ENCODE data around the gene GXYLT1.

DNA sequence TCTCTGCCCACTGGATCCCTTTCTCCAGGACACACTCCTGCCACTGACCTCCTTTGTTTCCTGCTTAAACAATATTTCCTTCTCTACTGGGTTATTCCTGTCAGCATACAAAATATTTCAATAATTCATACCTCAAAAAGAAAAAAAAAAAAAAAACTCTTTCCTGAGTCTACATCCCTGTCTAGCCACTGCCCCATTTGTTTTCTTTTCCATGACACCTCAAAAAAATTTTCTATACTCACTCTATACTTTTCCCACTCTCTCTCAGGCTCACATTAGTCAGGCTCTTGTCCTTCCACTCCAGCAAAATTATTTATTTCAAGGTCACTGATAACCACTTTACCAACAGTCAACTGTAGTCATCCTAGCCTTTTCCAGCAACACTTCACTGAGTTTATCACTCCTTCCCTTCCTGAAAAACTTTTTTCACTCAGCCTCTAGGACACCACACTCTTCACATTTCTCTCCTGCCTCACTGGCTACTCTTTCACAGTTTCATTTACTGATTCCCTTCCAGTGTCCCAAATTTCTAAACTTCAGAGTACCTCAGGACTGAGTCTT is 29.4 kb upstream of the GXYLT1 start:
- TF ChIP-seq, protein P1, sequence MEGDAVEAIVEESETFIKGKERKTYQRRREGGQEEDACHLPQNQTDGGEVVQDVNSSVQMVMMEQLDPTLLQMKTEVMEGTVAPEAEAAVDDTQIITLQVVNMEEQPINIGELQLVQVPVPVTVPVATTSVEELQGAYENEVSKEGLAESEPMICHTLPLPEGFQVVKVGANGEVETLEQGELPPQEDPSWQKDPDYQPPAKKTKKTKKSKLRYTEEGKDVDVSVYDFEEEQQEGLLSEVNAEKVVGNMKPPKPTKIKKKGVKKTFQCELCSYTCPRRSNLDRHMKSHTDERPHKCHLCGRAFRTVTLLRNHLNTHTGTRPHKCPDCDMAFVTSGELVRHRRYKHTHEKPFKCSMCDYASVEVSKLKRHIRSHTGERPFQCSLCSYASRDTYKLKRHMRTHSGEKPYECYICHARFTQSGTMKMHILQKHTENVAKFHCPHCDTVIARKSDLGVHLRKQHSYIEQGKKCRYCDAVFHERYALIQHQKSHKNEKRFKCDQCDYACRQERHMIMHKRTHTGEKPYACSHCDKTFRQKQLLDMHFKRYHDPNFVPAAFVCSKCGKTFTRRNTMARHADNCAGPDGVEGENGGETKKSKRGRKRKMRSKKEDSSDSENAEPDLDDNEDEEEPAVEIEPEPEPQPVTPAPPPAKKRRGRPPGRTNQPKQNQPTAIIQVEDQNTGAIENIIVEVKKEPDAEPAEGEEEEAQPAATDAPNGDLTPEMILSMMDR (IDR thresholded peaks at IDR 0.05; ENCODE audit: poor library complexity) = no peak
- TF ChIP-seq EZH2phosphoT487 (IDR thresholded peaks at IDR 0.05; ENCODE audit: low read depth, severe bottlenecking, unreplicated experiment) (no peak), EZH2 (IDR thresholded peaks at IDR 0.05; ENCODE audit: borderline replicate concordance) (no peak)
